GM21381 (cell line): ENCODE data around the gene ST3GAL5.
"Not testable (repeated sequence)": the region's sequence is repeated elsewhere in the genome, so short reads cannot be mapped to it uniquely, and the experiment has no call there.

Source experiments
- ATAC-seq: cut with Tn5 transposase; IDR thresholded peaks from one replicate; pipeline ENCODE4 v1.9.1; 2021; ENCODE audit warnings: mild to moderate bottlenecking, moderate library complexity; ENCODE audit not compliant: unreplicated experiment

The ST3GAL5 gene

GRCh38 chr2:85840091-85840490 lies 48.7 kb downstream of the ST3GAL5 start:
- ATAC-seq = no peak

- no peak for ATAC-seq
Measured at GRCh38 chr2:85839461-85839860, 49.3 kb downstream of the ST3GAL5 start.

GRCh38 chr2:85838641-85839040 lies 50.1 kb downstream of the ST3GAL5 start:
- no peak for ATAC-seq

GRCh38 chr2:85838181-85838580 lies 50.6 kb downstream of the ST3GAL5 start:
- no peak for ATAC-seq

- ATAC-seq = no peak
Measured at GRCh38 chr2:85834466-85834865, 54.3 kb downstream of the ST3GAL5 start.

GRCh38 chr2:85831735-85832134 lies 57.1 kb downstream of the ST3GAL5 start:
- ATAC-seq = no peak

GRCh38 chr2:85830645-85831044 lies 58.1 kb downstream of the ST3GAL5 start:
- no peak for ATAC-seq

- ATAC-seq = not testable (repeated sequence)
Measured at GRCh38 chr2:85829394-85829793, 59.4 kb downstream of the ST3GAL5 start.

- ATAC-seq = no peak
Measured at GRCh38 chr2:85828725-85829124, 60.1 kb downstream of the ST3GAL5 start.

GRCh38 chr2:85827879-85828569 lies 60.8 kb downstream of the ST3GAL5 start:
- ATAC-seq = no peak

GRCh38 chr2:85826990-85827878 lies 61.6 kb downstream of the ST3GAL5 start:
- peak; percentile 75 for ATAC-seq

GRCh38 chr2:85823951-85824350 lies 64.8 kb downstream of the ST3GAL5 start:
- no peak for ATAC-seq

GRCh38 chr2:85822766-85823165 lies 66.0 kb downstream of the ST3GAL5 start:
- no peak for ATAC-seq

- no peak for ATAC-seq
Measured at GRCh38 chr2:85819811-85820510, 68.8 kb downstream of the ST3GAL5 start.

- no peak for ATAC-seq
Measured at GRCh38 chr2:85814802-85815550, 73.8 kb downstream of the ST3GAL5 start.

- no peak for ATAC-seq
Measured at GRCh38 chr2:85813982-85814801, 74.6 kb downstream of the ST3GAL5 start.

GRCh38 chr2:85813211-85813981 lies 75.4 kb downstream of the ST3GAL5 start:
- ATAC-seq = no peak

- no peak for ATAC-seq
Measured at GRCh38 chr2:85812094-85812735, 76.6 kb downstream of the ST3GAL5 start.
